Smooth muscle cell (in vitro differentiated cells): ENCODE data around the gene ARMC7. TPM values are rescaled to one million over a fixed set of nuclear protein-coding genes. Genes with fewer than 3 reads are reported as not detected.
"Not testable (repeated sequence)": the region's sequence is repeated elsewhere in the genome, so short reads cannot be mapped to it uniquely, and the experiment has no call there.

Experiments used
- DNase-seq: peaks from one replicate; lab custom pipeline; 2025; ENCODE audit not compliant: unreplicated experiment; lab: John Stamatoyannopoulos, UW
- H2AFZ ChIP-seq: fragments of 200-600 bp; sonication (generic); 2 replicates; pipeline ENCODE4 v1.6.0; 2016; ENCODE audit warnings: antibody characterized with exemption, low read depth, mild to moderate bottlenecking
- H3F3A ChIP-seq: fragments of 200-600 bp; sonication (generic); 2 replicates; pipeline ENCODE4 v1.6.0; 2017; ENCODE audit warnings: antibody characterized with exemption, low read depth
- H3K27ac ChIP-seq: fragments of 200-600 bp; sonication (generic); 2 replicates; pipeline ENCODE4 v1.5.1; 2016; ENCODE audit warnings: low read depth, mild to moderate bottlenecking
- H3K27me3 ChIP-seq: fragments of 200-600 bp; sonication (generic); 2 replicates; pipeline ENCODE4 v1.6.1; 2016; ENCODE audit warnings: low read depth, mild to moderate bottlenecking
- H3K36me3 ChIP-seq: fragments of 200-600 bp; sonication (generic); 2 replicates; pipeline ENCODE4 v1.5.1; 2016; ENCODE audit warnings: low read depth
- H3K4me1 ChIP-seq: fragments of 200-600 bp; sonication (generic); 2 replicates; pipeline ENCODE4 v1.5.1; 2016; ENCODE audit warnings: low read depth
- H3K4me2 ChIP-seq: fragments of 200-600 bp; sonication (generic); 2 replicates; pipeline ENCODE4 v1.6.0; 2016; ENCODE audit warnings: mild to moderate bottlenecking
- H3K4me3 ChIP-seq: fragments of 200-600 bp; sonication (generic); 2 replicates; pipeline ENCODE4 v1.5.1; 2016; ENCODE audit warnings: mild to moderate bottlenecking
- H3K79me2 ChIP-seq: fragments of 200-600 bp; sonication (generic); 2 replicates; pipeline ENCODE4 v1.6.0; 2016; ENCODE audit warnings: low read depth, mild to moderate bottlenecking
- H3K9ac ChIP-seq: fragments of 200-600 bp; sonication (generic); 2 replicates; pipeline ENCODE4 v1.6.0; 2016; ENCODE audit warnings: low read depth
- H3K9me3 ChIP-seq: fragments of 200-600 bp; sonication (generic); replicated peaks from 2 replicates; pipeline ENCODE4 v1.5.1; 2016; ENCODE audit warnings: low read depth
- H4K20me1 ChIP-seq: fragments of 200-600 bp; sonication (generic); 2 replicates; pipeline ENCODE4 v1.6.0; 2016; ENCODE audit warnings: low read depth
- CTCF ChIP-seq: fragments of 200-600 bp; sonication (generic); IDR thresholded peaks from 2 replicates; pipeline ENCODE4 v1.5.1; 2017; ENCODE audit warnings: borderline replicate concordance, mild to moderate bottlenecking, antibody characterized with exemption; ENCODE audit not compliant: insufficient read depth, poor library complexity, severe bottlenecking
- WGBS: methylation state at CpG from one replicate; pipeline ENCODE4 v1.1.7; 2016; ENCODE audit warnings: low lambda C conversion rate; 5-methylcytosine and 5-hydroxymethylcytosine counted together
- polyA plus RNA-seq: library from polyadenylated mRNA; unstranded; fragments of >200 nt; fragmentation: Nextera tagmentation; extraction: Ambion mirVana; gene quantifications from 2 replicates; pipeline ENCODE4 v1.2.1, GENCODE V29; 2016
- total RNA-seq: library from RNA; depleted of rRNA; stranded (reverse); fragments of >200 nt; gene quantifications from 2 replicates; pipeline ENCODE4 v1.2.3, GENCODE V29; 2014

ARMC7 gene
- total and polyA plus RNA-seq, 2 experiments from 2014 or later, result 1.8 to 6.8 TPM

- H3K36me3 ChIP-seq, result no peaks in the 10 kb centered on the region
- no peak for DNase-seq
- WGBS, result 73% methylated on average over 3 of the region's 3 CpGs
- H3K4me3 ChIP-seq, result no peak overlapping the region
- no peaks in the 10 kb centered on the region for H3K27me3 ChIP-seq
- peak overlapping the region; percentile 56 for H3K27ac ChIP-seq
- peaks cover 20% of the 10 kb centered on the region for H3K4me1 ChIP-seq
- H2AFZ ChIP-seq, result peak overlapping the region; percentile 4
- no peak for TF ChIP-seq CTCF
- H3K9me3 ChIP-seq, result no peaks in the 10 kb centered on the region
- H3K4me2 ChIP-seq, result peak overlapping the region; percentile 72
- H4K20me1 ChIP-seq, result peaks cover 25% of the 10 kb centered on the region
- peaks cover 15% of the 10 kb centered on the region for H3F3A ChIP-seq
- no peak overlapping the region for H3K9ac ChIP-seq
- peaks cover 40% of the 10 kb centered on the region for H3K79me2 ChIP-seq
These were observed 45.4 kb downstream of the ARMC7 start for GRCh38 chr17:75155191-75155601.

GRCh38 chr17:75158480-75158879, 48.7 kb downstream of the ARMC7 start:
- not testable (repeated sequence) for H3K4me1 ChIP-seq, H3K79me2 ChIP-seq, H3K9ac ChIP-seq, H4K20me1 ChIP-seq, H2AFZ ChIP-seq, H3K27me3 ChIP-seq, DNase-seq, H3K9me3 ChIP-seq, H3K36me3 ChIP-seq, H3K4me2 ChIP-seq, H3K4me3 ChIP-seq
- Histone ChIP-seq H3K27ac (peak overlapping the region; percentile 79), H3F3A (peaks cover 19% of the 10 kb centered on the region)
- 84% methylated on average over 8 of the region's 8 CpGs for WGBS

- no peak overlapping the region for H3K4me3 ChIP-seq
- H3K36me3 ChIP-seq, result no peaks in the 10 kb centered on the region
- H3K79me2 ChIP-seq, result no peaks in the 10 kb centered on the region
- H4K20me1 ChIP-seq, result no peaks in the 10 kb centered on the region
- DNase-seq, result no peak
- H2AFZ ChIP-seq, result no peak overlapping the region
- TF ChIP-seq CTCF, result no peak
- peak overlapping the region; percentile 79 for H3K27ac ChIP-seq
- H3K9ac ChIP-seq, result no peak overlapping the region
- no peak overlapping the region for H3K4me2 ChIP-seq
- WGBS, result 78% methylated on average over 4 of the region's 4 CpGs
- no peaks in the 10 kb centered on the region for H3K27me3 ChIP-seq
- peaks cover 8% of the 10 kb centered on the region for H3K4me1 ChIP-seq
- H3K9me3 ChIP-seq, result no peaks in the 10 kb centered on the region
- peaks cover 19% of the 10 kb centered on the region for H3F3A ChIP-seq
These were observed 49.6 kb downstream of the ARMC7 start for GRCh38 chr17:75159196-75160031.

- Histone ChIP-seq H3K27ac (peak overlapping the region; percentile 79), H3K4me1 (peaks cover 3% of the 10 kb centered on the region), H3K4me3 (no peak overlapping the region), H4K20me1 (no peaks in the 10 kb centered on the region), H3K36me3 (no peaks in the 10 kb centered on the region), H2AFZ (no peak overlapping the region), H3K4me2 (no peak overlapping the region), H3K9me3 (no peaks in the 10 kb centered on the region), H3K79me2 (no peaks in the 10 kb centered on the region), H3K27me3 (no peaks in the 10 kb centered on the region), H3K9ac (no peak overlapping the region), H3F3A (peaks cover 14% of the 10 kb centered on the region)
- 91% methylated on average over 5 of the region's 5 CpGs for WGBS
- no peak for TF ChIP-seq CTCF
- no peak for DNase-seq
These were observed 50.4 kb downstream of the ARMC7 start for GRCh38 chr17:75160211-75160610.
